Lung (tissue), 12 donors: ENCODE results near the gene EYA3. TPM values are rescaled to one million over a fixed set of nuclear protein-coding genes. Genes with fewer than 3 reads are reported as not detected.

Source experiments
- ATAC-seq: fragments of 200-7000 bp; cut with Tn5 transposase; one replicate; pipeline ENCODE4 v1.9.1; 2020; ENCODE audit warnings: moderate number of reproducible peaks; ENCODE audit not compliant: insufficient read depth, low FRiP score
- DNase-seq, 3 donors: peaks; one replicate each; pipeline ENCODE4 v3.0.0-alpha.2; 2013 to 2017
- H3K27ac ChIP-seq, 2 donors: one replicate each; pipeline ENCODE4 v1.5.1; 2013; ENCODE audit warnings: mild to moderate bottlenecking in 2 of 2, moderate library complexity in 2 of 2, control low read depth in 1 of 2, inconsistent platforms in 1 of 2, low read depth in 1 of 2, low read length in 1 of 2
- H3K27me3 ChIP-seq, 3 donors: one replicate each; pipeline ENCODE4 v1.5.1; 2013; ENCODE audit warnings: low read length in 2 of 3; ENCODE audit not compliant: control insufficient read depth in 3 of 3, insufficient read depth in 3 of 3
- H3K36me3 ChIP-seq, 4 donors: one replicate each; pipeline ENCODE4 v1.5.1; 2013; ENCODE audit warnings: low read length in 4 of 4, mild to moderate bottlenecking in 1 of 4, moderate library complexity in 1 of 4; ENCODE audit not compliant: control insufficient read depth in 4 of 4, insufficient read depth in 4 of 4
- H3K4me1 ChIP-seq, 5 donors: one replicate each; pipeline ENCODE4 v1.5.1; 2013; ENCODE audit warnings: low read length in 5 of 5, mild to moderate bottlenecking in 2 of 5, moderate library complexity in 1 of 5; ENCODE audit not compliant: control insufficient read depth in 5 of 5, insufficient read depth in 5 of 5
- H3K4me3 ChIP-seq: one replicate; pipeline ENCODE4 v1.5.1; 2013; ENCODE audit warnings: mild to moderate bottlenecking, control low read depth, moderate library complexity
- H3K9ac ChIP-seq, 2 donors: one replicate each; pipeline ENCODE4 v1.5.1; 2013; ENCODE audit warnings: low read length in 2 of 2, control low read depth in 1 of 2; ENCODE audit not compliant: insufficient read depth in 1 of 2
- H3K9me3 ChIP-seq, 4 donors: one replicate each; pipeline ENCODE4 v1.5.1; 2013; ENCODE audit warnings: low read length in 3 of 4, mild to moderate bottlenecking in 1 of 4, moderate library complexity in 1 of 4; ENCODE audit not compliant: control insufficient read depth in 4 of 4, insufficient read depth in 3 of 4
- WGBS, 2 donors: extraction: QIAGEN DNeasy Blood & Tissue Kit; methylation state at CpG; one replicate each; pipeline ENCODE4 v1.1.7; 2013; 5-methylcytosine and 5-hydroxymethylcytosine counted together
- polyA plus RNA-seq, 2 donors: library from polyadenylated mRNA; stranded (reverse); fragments of 200-250 nt; gene quantifications; one replicate each; pipeline ENCODE4 v1.2.1, GENCODE V29; 2013
- total RNA-seq, 2 donors: library from RNA; depleted of rRNA in 1 of 2; stranded (reverse); fragments of >200 nt in 1 of 2; gene quantifications; one replicate each; pipeline ENCODE4 v1.2.1, GENCODE V29; 2014 to 2021
- TF ChIP-seq, protein P1 (sequence below): IDR thresholded peaks from 2 replicates; pipeline ENCODE4 v1.5.1; 2012; ENCODE audit warnings: mild to moderate bottlenecking; ENCODE audit errors: control extremely low read depth, extremely low read depth
- donor health status: control.
- donor health status: control.
- donor health status: Bipolar disorder and iron deficiency.
- donor health status: healthy.
- donor health status: DM: yes; HTN: yes; CAD: no.

EYA3 gene
- total and polyA plus RNA-seq, 4 donors = 6.3 to 21.8 (median 13.4) TPM

DNA sequence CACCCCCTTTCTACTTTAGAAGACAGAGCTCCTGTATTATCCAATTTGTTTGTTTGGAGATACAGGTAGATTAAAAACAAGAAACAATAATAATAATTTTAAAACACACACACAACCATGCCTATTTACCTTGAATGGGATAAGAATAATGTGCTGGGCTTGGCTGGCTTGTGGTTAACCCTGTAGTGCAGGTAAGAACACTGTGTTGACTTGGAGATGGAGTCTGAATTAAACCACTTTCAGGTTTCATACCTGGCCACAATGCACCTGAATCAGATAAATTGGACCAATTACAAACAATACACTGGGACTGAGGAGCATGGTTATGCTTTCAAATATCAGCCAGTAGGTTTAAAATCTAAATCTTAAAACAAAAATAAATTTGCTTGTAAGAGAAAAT, 60.8 kb downstream of the EYA3 start:
- H3K9me3 ChIP-seq = no peaks in the 10 kb centered on the region
- peaks cover 0 to 3% (median 0%) of the 10 kb centered on the region in 4 donors for H3K36me3 ChIP-seq
- DNase-seq (no peak), ATAC-seq (no peak)
- TF ChIP-seq, protein P1, sequence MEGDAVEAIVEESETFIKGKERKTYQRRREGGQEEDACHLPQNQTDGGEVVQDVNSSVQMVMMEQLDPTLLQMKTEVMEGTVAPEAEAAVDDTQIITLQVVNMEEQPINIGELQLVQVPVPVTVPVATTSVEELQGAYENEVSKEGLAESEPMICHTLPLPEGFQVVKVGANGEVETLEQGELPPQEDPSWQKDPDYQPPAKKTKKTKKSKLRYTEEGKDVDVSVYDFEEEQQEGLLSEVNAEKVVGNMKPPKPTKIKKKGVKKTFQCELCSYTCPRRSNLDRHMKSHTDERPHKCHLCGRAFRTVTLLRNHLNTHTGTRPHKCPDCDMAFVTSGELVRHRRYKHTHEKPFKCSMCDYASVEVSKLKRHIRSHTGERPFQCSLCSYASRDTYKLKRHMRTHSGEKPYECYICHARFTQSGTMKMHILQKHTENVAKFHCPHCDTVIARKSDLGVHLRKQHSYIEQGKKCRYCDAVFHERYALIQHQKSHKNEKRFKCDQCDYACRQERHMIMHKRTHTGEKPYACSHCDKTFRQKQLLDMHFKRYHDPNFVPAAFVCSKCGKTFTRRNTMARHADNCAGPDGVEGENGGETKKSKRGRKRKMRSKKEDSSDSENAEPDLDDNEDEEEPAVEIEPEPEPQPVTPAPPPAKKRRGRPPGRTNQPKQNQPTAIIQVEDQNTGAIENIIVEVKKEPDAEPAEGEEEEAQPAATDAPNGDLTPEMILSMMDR = no peak
- peaks cover 0 to 4% (median 0%) of the 10 kb centered on the region in 5 donors for H3K4me1 ChIP-seq
- H3K4me3 ChIP-seq = no peak overlapping the region
- no peak overlapping the region for H3K27ac ChIP-seq
- H3K27me3 ChIP-seq = no peaks in the 10 kb centered on the region
- no peak overlapping the region for H3K9ac ChIP-seq

- Histone ChIP-seq H3K36me3 (peaks cover 0 to 3% (median 0%) of the 10 kb centered on the region in 4 donors), H3K4me1 (peaks cover 0 to 4% (median 0%) of the 10 kb centered on the region in 5 donors), H3K9ac (no peak overlapping the region), H3K27ac (no peak overlapping the region), H3K9me3 (no peaks in the 10 kb centered on the region), H3K4me3 (no peak overlapping the region), H3K27me3 (no peaks in the 10 kb centered on the region)
- TF ChIP-seq, protein P1 = no peak
- WGBS, 2 donors = 87 to 95% methylated on average over 1 of the region's 1 CpG
- no peak for DNase-seq
- no peak for ATAC-seq
Observed at GRCh38 chr1:28027238-28027637, 61.2 kb downstream of the EYA3 start.

GRCh38 chr1:28026329-28026728, 62.1 kb downstream of the EYA3 start:
- TF ChIP-seq, protein P1 = no peak
- H3K4me3 ChIP-seq = no peak overlapping the region
- H3K9me3 ChIP-seq = no peaks in the 10 kb centered on the region
- H3K27ac ChIP-seq = no peak overlapping the region
- H3K27me3 ChIP-seq = no peaks in the 10 kb centered on the region
- no peak for ATAC-seq
- H3K4me1 ChIP-seq = peaks cover 0 to 3% (median 0%) of the 10 kb centered on the region in 5 donors
- no peak overlapping the region for H3K9ac ChIP-seq
- peaks cover 0 to 3% (median 0%) of the 10 kb centered on the region in 4 donors for H3K36me3 ChIP-seq
- no peak for DNase-seq
- 98 to 99% methylated on average over 3 of the region's 3 CpGs for WGBS, 2 donors

GRCh38 chr1:28021064-28021463, 67.3 kb downstream of the EYA3 start:
- no peaks in the 10 kb centered on the region for H3K9me3 ChIP-seq
- TF ChIP-seq, protein P1 = no peak
- no peak overlapping the region for H3K27ac ChIP-seq
- H3K27me3 ChIP-seq = no peaks in the 10 kb centered on the region
- ATAC-seq (no peak), DNase-seq (no peak)
- H3K36me3 ChIP-seq = peaks cover 0 to 3% (median 2%) of the 10 kb centered on the region in 4 donors
- no peaks in the 10 kb centered on the region for H3K4me1 ChIP-seq
- 71 to 77% methylated on average over 2 of the region's 2 CpGs for WGBS, 2 donors
- no peak overlapping the region for H3K9ac ChIP-seq
- no peak overlapping the region for H3K4me3 ChIP-seq
